Sigmoid colon (tissue), 7 donors: ENCODE results near the gene KRTAP10-6. TPM values are rescaled to one million over a fixed set of nuclear protein-coding genes. Genes with fewer than 3 reads are reported as not detected.
"Not testable (repeated sequence)": the region's sequence is repeated elsewhere in the genome, so short reads cannot be mapped to it uniquely, and the experiment has no call there.

Experiments used
- DNase-seq: peaks from one replicate; pipeline ENCODE4 v3.0.0-alpha.2; 2019
- H3K27ac ChIP-seq, 4 donors: fragments of 200-600 bp; sonication (generic); one replicate each; pipeline ENCODE4 v1.5.1; 2016 to 2019; ENCODE audit warnings: mild to moderate bottlenecking in 1 of 4
- H3K27me3 ChIP-seq, 3 donors: fragments of 200-600 bp; sonication (generic); one replicate each; pipeline ENCODE4 v1.5.1; 2019; ENCODE audit warnings: mild to moderate bottlenecking in 1 of 3
- H3K36me3 ChIP-seq, 4 donors: fragments of 200-600 bp; sonication (generic); one replicate each; pipeline ENCODE4 v1.5.1; 2016 to 2019
- H3K4me1 ChIP-seq, 4 donors: fragments of 200-600 bp; sonication (generic); one replicate each; pipeline ENCODE4 v1.5.1; 2017 to 2019
- H3K4me3 ChIP-seq, 4 donors: fragments of 200-600 bp; sonication (generic); one replicate each; pipeline ENCODE4 v1.5.1; 2017 to 2019; ENCODE audit warnings: mild to moderate bottlenecking in 2 of 4, moderate library complexity in 1 of 4
- H3K9me3 ChIP-seq, 4 donors: fragments of 200-600 bp in 3 of 4; sonication (generic) in 3 of 4; one replicate each; pipeline versions ENCODE4 v1.5.1 to v1.6.1; 2013 to 2019
- EP300 ChIP-seq, 4 donors: sonication (generic); formaldehyde crosslinking; IDR thresholded peaks; one replicate each; pipeline ENCODE4 v1.6.1; 2017; ENCODE audit warnings: antibody characterized with exemption in 4 of 4
- POLR2A ChIP-seq, 2 donors: fragments of 450-650 bp; IDR thresholded peaks; one replicate each; pipeline ENCODE4 v1.6.1; 2016; ENCODE audit warnings: antibody characterized with exemption in 2 of 2, mild to moderate bottlenecking in 2 of 2, moderate library complexity in 2 of 2
- POLR2AphosphoS5 ChIP-seq, 4 donors: sonication (generic); formaldehyde crosslinking; IDR thresholded peaks; one replicate each; pipeline ENCODE4 v1.6.1; 2017; ENCODE audit warnings: antibody characterized with exemption in 4 of 4
- WGBS, 2 donors: extraction: QIAGEN DNeasy Blood & Tissue Kit; methylation state at CpG; one replicate each; pipeline ENCODE4 v1.1.7; 2013; 5-methylcytosine and 5-hydroxymethylcytosine counted together
- intact Hi-C: fragments of 100-400 bp; cut with DNase I; formaldehyde crosslinking; loops from one replicate; pipeline ENCODE4 v1.15.1; 2023
- polyA plus RNA-seq, 3 donors: library from polyadenylated mRNA; stranded (reverse); fragments of 200-250 nt; gene quantifications; one replicate each; pipeline ENCODE4 v1.2.3, GENCODE V29; 2013
- total RNA-seq, 4 donors: library from RNA; depleted of rRNA; stranded (reverse); fragments of >200 nt; gene quantifications; one replicate each; pipeline ENCODE4 v1.1.0, GENCODE V29; 2016
- TF ChIP-seq, protein P1 (sequence below), 4 experiments: fragments of 450-650 bp in 3 of 4; fragments of 200-600 bp in 1 of 4; IDR thresholded peaks; one replicate each; pipeline ENCODE4 v1.5.1; 2016 to 2019; ENCODE audit warnings: antibody characterized with exemption in 4 of 4, mild to moderate bottlenecking in 3 of 4, moderate library complexity in 2 of 4
- donor health status: healthy with polysubstance abuse.
- donor health status: Bipolar disorder and iron deficiency.
- donor health status: healthy.

KRTAP10-6 gene
- total and polyA plus RNA-seq, 7 donors = not detected

DNA sequence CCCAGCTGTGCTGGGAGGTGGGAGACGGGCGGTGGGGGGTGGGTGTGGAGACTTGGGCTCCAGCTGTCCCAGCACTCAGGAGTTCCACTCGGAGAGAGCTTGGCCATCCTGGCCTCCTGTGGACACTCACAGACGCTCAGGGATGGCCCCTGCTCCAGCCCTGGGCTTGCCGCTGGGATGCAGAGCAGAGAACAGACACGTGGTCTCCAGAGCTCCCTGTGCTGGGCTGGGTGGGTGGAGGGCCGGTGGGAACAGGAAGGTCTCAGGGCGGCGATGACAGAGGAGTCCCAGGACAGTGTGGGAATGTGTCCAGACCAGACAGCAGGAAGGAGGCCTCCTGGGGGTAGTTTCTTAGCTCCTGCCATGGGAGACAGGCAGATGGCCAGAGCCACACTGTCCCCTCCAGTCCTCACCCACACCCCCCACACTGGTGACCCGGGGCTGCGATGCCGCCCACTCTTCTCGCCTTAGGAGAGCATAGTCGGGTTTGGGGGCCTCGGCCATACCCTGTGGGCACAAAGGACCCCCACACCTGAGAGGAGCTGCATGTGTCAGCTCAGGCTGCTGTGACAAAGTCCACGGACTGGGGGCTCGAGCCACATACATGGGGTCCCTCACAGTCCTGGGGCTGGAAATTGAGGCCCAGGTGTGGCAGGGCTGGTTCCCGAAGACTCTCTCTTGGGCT is 36.5 kb upstream of the KRTAP10-6 start:
- H3K4me1 ChIP-seq = no peaks in the 10 kb centered on the region
- intact Hi-C loops = no loop called here
- TF ChIP-seq, protein P1, sequence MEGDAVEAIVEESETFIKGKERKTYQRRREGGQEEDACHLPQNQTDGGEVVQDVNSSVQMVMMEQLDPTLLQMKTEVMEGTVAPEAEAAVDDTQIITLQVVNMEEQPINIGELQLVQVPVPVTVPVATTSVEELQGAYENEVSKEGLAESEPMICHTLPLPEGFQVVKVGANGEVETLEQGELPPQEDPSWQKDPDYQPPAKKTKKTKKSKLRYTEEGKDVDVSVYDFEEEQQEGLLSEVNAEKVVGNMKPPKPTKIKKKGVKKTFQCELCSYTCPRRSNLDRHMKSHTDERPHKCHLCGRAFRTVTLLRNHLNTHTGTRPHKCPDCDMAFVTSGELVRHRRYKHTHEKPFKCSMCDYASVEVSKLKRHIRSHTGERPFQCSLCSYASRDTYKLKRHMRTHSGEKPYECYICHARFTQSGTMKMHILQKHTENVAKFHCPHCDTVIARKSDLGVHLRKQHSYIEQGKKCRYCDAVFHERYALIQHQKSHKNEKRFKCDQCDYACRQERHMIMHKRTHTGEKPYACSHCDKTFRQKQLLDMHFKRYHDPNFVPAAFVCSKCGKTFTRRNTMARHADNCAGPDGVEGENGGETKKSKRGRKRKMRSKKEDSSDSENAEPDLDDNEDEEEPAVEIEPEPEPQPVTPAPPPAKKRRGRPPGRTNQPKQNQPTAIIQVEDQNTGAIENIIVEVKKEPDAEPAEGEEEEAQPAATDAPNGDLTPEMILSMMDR (IDR thresholded peaks at IDR 0.05) = no peak
- TF ChIP-seq POLR2A (IDR thresholded peaks at IDR 0.05) (no peak), EP300 (IDR thresholded peaks at IDR 0.05) (no peak), POLR2AphosphoS5 (IDR thresholded peaks at IDR 0.05) (no peak)
- DNase-seq = no peak
- H3K27ac ChIP-seq = no peak overlapping the region
- 77 to 81% methylated on average over 18 of the region's 18 CpGs for WGBS, 2 donors
- H3K9me3 ChIP-seq = peaks cover 0 to 16% (median 3%) of the 10 kb centered on the region in 4 donors
- no peak overlapping the region for H3K4me3 ChIP-seq
- H3K36me3 ChIP-seq = no peaks in the 10 kb centered on the region
- peaks cover 0 to 26% (median 13%) of the 10 kb centered on the region in 3 donors for H3K27me3 ChIP-seq

DNA sequence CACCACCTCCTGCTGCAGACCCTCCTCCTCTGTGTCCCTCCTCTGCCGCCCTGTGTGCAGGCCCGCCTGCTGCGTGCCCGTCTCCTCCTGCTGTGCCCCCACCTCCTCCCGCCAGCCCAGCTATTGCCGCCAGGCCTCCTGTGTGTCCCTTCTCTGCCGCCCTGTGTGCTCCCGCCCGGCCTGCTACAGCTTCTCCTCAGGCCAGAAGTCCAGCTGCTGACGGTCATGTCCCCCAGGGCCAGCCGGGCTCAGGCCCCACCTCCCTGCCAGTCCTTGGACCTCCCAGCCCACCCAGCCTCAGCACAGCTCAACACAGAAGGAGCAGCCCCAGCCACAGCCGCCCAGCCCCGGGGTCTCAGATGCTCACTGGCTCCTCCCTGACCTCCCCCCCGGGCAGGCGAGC is 35.5 kb upstream of the KRTAP10-6 start:
- H3K36me3 ChIP-seq, H3K4me1 ChIP-seq, H3K27ac ChIP-seq, intact Hi-C loops, H3K4me3 ChIP-seq, DNase-seq: not testable (repeated sequence)
- H3K27me3 ChIP-seq = peaks cover 0 to 26% (median 13%) of the 10 kb centered on the region in 3 donors
- peaks cover 0 to 18% (median 4%) of the 10 kb centered on the region in 4 donors for H3K9me3 ChIP-seq
- WGBS, 2 donors = 29 to 47% methylated on average over 15 of the region's 15 CpGs

DNA sequence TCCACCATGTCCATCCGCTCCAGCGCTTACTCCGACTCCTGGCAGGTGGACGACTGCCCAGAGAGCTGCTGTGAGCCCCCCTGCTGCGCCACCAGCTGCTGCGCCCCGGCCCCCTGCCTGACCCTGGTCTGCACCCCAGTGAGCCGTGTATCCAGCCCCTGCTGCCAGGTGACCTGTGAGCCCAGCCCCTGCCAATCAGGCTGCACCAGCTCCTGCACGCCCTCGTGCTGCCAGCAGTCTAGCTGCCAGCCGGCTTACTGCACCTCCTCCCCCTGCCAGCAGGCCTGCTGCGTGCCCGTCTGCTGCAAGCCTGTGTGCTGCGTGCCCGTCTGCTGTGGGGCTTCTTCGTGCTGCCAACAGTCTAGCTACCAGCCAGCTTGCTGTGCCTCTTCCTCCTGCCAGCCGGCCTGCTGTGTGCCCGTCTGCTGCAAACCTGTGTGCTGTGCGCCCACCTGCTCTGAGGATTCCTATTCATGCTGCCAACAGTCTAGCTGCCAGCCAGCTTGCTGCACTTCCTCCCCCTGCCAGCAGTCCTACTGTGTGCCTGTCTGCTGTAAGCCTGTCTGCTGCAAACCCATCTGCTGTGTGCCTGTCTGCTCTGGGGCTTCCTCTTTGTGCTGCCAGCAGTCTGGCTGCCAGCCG is 35.0 kb upstream of the KRTAP10-6 start:
- not testable (repeated sequence) for DNase-seq
- peaks cover 0 to 16% (median 5%) of the 10 kb centered on the region in 4 donors for H3K9me3 ChIP-seq

DNA sequence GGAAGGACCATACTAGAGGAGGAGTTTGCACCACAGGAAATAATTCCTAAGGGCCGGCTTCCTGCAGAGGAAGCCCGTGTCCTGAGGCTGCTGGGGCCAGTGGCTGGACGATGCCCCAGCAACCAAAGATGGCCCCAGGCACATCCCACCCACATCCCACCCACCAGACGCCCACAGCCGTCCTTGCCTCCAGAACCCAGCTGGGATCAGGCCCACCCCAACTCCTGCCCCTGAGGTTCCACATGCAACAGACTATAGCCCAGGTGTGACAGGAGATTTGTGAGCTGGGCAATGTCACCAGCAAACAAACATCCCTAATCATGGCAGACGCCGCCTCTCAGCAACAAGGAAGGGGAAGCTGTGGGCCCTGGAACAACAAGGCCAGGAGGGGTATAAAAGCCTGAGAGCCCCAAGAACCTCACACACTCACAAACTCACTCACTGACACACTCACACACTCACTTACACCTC is 34.4 kb upstream of the KRTAP10-6 start, which contains the start of gene KRTAP10-9:
Gene KRTAP10-9, plus strand, starts transcription at position 421 of the 471 bp plus-strand sequence. CDS start 79 bp downstream, outside the sequence.
- H3K36me3 ChIP-seq = no peaks in the 10 kb centered on the region
- 51 to 54% methylated on average over 7 of the region's 7 CpGs for WGBS, 2 donors
- H3K27ac ChIP-seq = no peak within 1 kb of the TSS
- peaks cover 0 to 11% (median 5%) of the 10 kb centered on the region in 4 donors for H3K9me3 ChIP-seq
- H3K4me3 ChIP-seq = no peak within 1 kb of the TSS
- H3K4me1 ChIP-seq = no peaks in the 10 kb centered on the region
- intact Hi-C loops = no loop called here
- DNase-seq = no peak
- H3K27me3 ChIP-seq = peaks cover 0 to 26% (median 13%) of the 10 kb centered on the region in 3 donors
- TF ChIP-seq, protein P1 (IDR thresholded peaks at IDR 0.05) = no peak
- TF ChIP-seq POLR2AphosphoS5 (IDR thresholded peaks at IDR 0.05) (no peak), EP300 (IDR thresholded peaks at IDR 0.05) (no peak)

More for the DNA sequence above, 35.0 kb upstream of the KRTAP10-6 start:
- H3K4me1 ChIP-seq, H3K27ac ChIP-seq, intact Hi-C loops, H3K4me3 ChIP-seq, H3K36me3 ChIP-seq: not testable (repeated sequence)
- WGBS, 2 donors = 72 to 79% methylated on average over 20 of the region's 20 CpGs
- H3K27me3 ChIP-seq = peaks cover 0 to 26% (median 13%) of the 10 kb centered on the region in 3 donors

DNA sequence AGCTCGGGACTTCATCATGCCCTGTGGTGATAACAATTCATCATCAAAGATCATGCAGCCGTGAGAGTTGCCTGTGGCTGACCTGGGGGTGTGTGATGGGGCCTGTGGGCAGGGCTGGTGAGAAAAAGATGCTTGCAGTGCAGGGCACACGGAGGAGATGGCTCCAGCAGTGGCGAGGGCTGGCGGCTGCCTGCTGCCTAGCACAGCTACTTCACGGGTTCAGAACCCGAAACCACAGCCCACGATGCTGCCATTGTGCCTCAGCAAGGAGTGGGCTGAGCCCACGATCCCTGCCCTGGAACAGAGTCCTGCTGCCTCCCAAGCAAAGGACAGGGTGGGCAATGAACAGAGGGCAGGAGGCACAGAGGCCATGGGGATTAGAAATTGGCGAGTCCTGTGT is 34.0 kb upstream of the KRTAP10-6 start:
- intact Hi-C loops = no loop called here
- Histone ChIP-seq H3K4me1 (no peaks in the 10 kb centered on the region), H3K27me3 (peaks cover 0 to 26% (median 13%) of the 10 kb centered on the region in 3 donors), H3K4me3 (no peak overlapping the region), H3K9me3 (peaks cover 0 to 11% (median 5%) of the 10 kb centered on the region in 4 donors), H3K27ac (no peak overlapping the region), H3K36me3 (no peaks in the 10 kb centered on the region)
- TF ChIP-seq EP300 (IDR thresholded peaks at IDR 0.05) (no peak), POLR2AphosphoS5 (IDR thresholded peaks at IDR 0.05) (no peak)
- TF ChIP-seq, protein P1 (IDR thresholded peaks at IDR 0.05) = no peak
- no peak for DNase-seq
- 73% methylated on average over 10 of the region's 10 CpGs for WGBS, 2 donors
